ENCODE results near the gene FOXE3.

GRCh38 chr1:47436304-47436978 lies 20.4 kb downstream of the FOXE3 start:
- peak; percentile 96 for TF ChIP-seq CTCF (IDR thresholded peaks at IDR 0.05; ENCODE audit: insufficient read depth, low read length, poor library complexity, severe bottlenecking)
- no peak for TF ChIP-seq EZH2phosphoT487 (conservative IDR thresholded peaks at IDR 0.05; ENCODE audit: low read length)
